Neural progenitor cell (in vitro differentiated cells): ENCODE measurements around the gene KIDINS220. TPM values are rescaled to one million over a fixed set of nuclear protein-coding genes. Genes with fewer than 3 reads are reported as not detected.

Source experiments
- DNase-seq: peaks from one replicate; pipeline ENCODE4 v3.0.0-alpha.2; 2016; ENCODE audit warnings: low spot score
- H2AFZ ChIP-seq: fragments of 200-600 bp; sonication (generic); replicated peaks from 2 replicates; pipeline ENCODE4 v1.6.1; 2016; ENCODE audit warnings: antibody characterized with exemption
- H3F3A ChIP-seq: fragments of 200-600 bp; sonication (generic); 2 replicates; pipeline ENCODE4 v1.6.1; 2016; ENCODE audit warnings: antibody characterized with exemption, low read depth
- H3K27ac ChIP-seq: fragments of 200-600 bp; sonication (generic); 2 replicates; pipeline ENCODE4 v1.5.1; 2016; ENCODE audit warnings: mild to moderate bottlenecking
- H3K27me3 ChIP-seq: fragments of 200-600 bp; sonication (generic); 2 replicates; pipeline ENCODE4 v1.6.1; 2016; ENCODE audit warnings: mild to moderate bottlenecking, moderate library complexity
- H3K36me3 ChIP-seq: fragments of 200-600 bp; sonication (generic); 2 replicates; pipeline ENCODE4 v1.5.1; 2016
- H3K4me1 ChIP-seq: fragments of 200-600 bp; sonication (generic); 2 replicates; pipeline ENCODE4 v1.6.1; 2016; ENCODE audit warnings: mixed run types
- H3K4me2 ChIP-seq: fragments of 200-600 bp; sonication (generic); 2 replicates; pipeline ENCODE4 v1.6.1; 2016
- H3K4me3 ChIP-seq: fragments of 200-600 bp; sonication (generic); 2 replicates; pipeline ENCODE4 v1.5.1; 2016
- H3K79me2 ChIP-seq: fragments of 200-600 bp; sonication (generic); 2 replicates; pipeline ENCODE4 v1.6.1; 2016; ENCODE audit warnings: low read depth
- H3K9ac ChIP-seq: fragments of 200-600 bp; sonication (generic); 2 replicates; pipeline ENCODE4 v1.6.1; 2016
- H3K9me3 ChIP-seq: fragments of 200-600 bp; sonication (generic); 2 replicates; pipeline ENCODE4 v1.5.1; 2016; ENCODE audit warnings: low read depth
- H4K20me1 ChIP-seq: fragments of 200-600 bp; sonication (generic); 2 replicates; pipeline ENCODE4 v1.6.1; 2016; ENCODE audit warnings: low read depth
- H3K27ac Mint-ChIP-seq: 3 replicates; pipeline ENCODE4 v1.8.0; 2021; ENCODE audit warnings: mixed read lengths
- H3K27me3 Mint-ChIP-seq: 2 replicates; pipeline ENCODE4 v1.8.0; 2022; ENCODE audit warnings: low read depth, mild to moderate bottlenecking, inconsistent platforms, moderate library complexity, mixed read lengths; ENCODE audit not compliant: insufficient read depth
- H3K36me3 Mint-ChIP-seq: 3 replicates; pipeline ENCODE4 v1.8.0; 2021; ENCODE audit warnings: mixed read lengths
- H3K4me1 Mint-ChIP-seq: 3 replicates; pipeline ENCODE4 v1.8.0; 2021; ENCODE audit warnings: mixed read lengths
- H3K4me3 Mint-ChIP-seq: 3 replicates; pipeline ENCODE4 v1.8.0; 2021; ENCODE audit warnings: mild to moderate bottlenecking, moderate library complexity, mixed read lengths
- H3K9me3 Mint-ChIP-seq: 3 replicates; pipeline ENCODE4 v1.8.0; 2020; ENCODE audit warnings: mixed read lengths
- EZH2 ChIP-seq: fragments of 200-600 bp; sonication (generic); IDR thresholded peaks from 2 replicates; pipeline ENCODE4 v1.6.1; 2017; ENCODE audit warnings: antibody characterized with exemption, mild to moderate bottlenecking, moderate library complexity
- EZH2phosphoT487 ChIP-seq: fragments of 200-600 bp; sonication (generic); IDR thresholded peaks from 2 replicates; pipeline ENCODE4 v1.6.1; 2017; ENCODE audit warnings: antibody characterized with exemption
- total RNA-seq: library from RNA; depleted of rRNA; stranded (reverse); fragments of >200 nt; gene quantifications from 2 replicates; pipeline ENCODE4 v1.2.3, GENCODE V29; 2015; ENCODE audit warnings: low replicate concordance
- TF ChIP-seq, protein P1 (sequence below): fragments of 200-600 bp; sonication (generic); IDR thresholded peaks from 2 replicates; pipeline ENCODE4 v1.5.1; 2017; ENCODE audit warnings: antibody characterized with exemption, mild to moderate bottlenecking

Gene KIDINS220
- total RNA-seq, 1 donor from 2014 or later: 56.1 TPM

DNA sequence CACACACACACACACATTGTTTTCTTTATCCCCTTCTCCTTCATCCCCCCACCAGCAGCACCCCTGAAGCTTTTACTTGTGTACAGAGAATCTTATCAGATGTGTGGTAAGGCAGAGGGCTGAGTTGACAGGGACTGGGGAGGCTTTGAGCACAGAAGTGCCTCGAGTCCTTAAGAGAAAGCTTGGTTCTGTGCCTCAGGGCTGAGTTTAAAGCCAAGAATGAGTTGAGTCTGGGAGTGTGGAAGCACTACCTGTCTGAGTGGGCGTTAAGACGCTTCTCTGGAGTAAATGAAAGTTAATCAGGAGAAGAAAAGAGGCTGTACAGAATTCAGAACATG, 152.9 kb downstream of the KIDINS220 start:
- Histone ChIP-seq H4K20me1 (peaks cover 30% of the 10 kb centered on the region), H3K27ac (no peak overlapping the region), H3K9me3 (peaks cover 4% of the 10 kb centered on the region), H3K4me1 (peaks cover 29% of the 10 kb centered on the region), H3K36me3 (no peaks in the 10 kb centered on the region), H3K27me3 (no peaks in the 10 kb centered on the region), H3K9ac (no peak overlapping the region), H3K4me3 (peak overlapping the region; percentile 89), H3K4me2 (peak overlapping the region; percentile 85), H2AFZ (no peak overlapping the region), H3K79me2 (peaks cover 34% of the 10 kb centered on the region), H3F3A (peaks cover 32% of the 10 kb centered on the region)
- H3K27ac Mint-ChIP-seq: peak overlapping the region; percentile 88
- H3K36me3 Mint-ChIP-seq: peaks cover 27% of the 10 kb centered on the region
- peaks cover 8% of the 10 kb centered on the region for H3K27me3 Mint-ChIP-seq
- H3K4me3 Mint-ChIP-seq: peak overlapping the region; percentile 100
- TF ChIP-seq EZH2: no peak
- TF ChIP-seq, protein P1, sequence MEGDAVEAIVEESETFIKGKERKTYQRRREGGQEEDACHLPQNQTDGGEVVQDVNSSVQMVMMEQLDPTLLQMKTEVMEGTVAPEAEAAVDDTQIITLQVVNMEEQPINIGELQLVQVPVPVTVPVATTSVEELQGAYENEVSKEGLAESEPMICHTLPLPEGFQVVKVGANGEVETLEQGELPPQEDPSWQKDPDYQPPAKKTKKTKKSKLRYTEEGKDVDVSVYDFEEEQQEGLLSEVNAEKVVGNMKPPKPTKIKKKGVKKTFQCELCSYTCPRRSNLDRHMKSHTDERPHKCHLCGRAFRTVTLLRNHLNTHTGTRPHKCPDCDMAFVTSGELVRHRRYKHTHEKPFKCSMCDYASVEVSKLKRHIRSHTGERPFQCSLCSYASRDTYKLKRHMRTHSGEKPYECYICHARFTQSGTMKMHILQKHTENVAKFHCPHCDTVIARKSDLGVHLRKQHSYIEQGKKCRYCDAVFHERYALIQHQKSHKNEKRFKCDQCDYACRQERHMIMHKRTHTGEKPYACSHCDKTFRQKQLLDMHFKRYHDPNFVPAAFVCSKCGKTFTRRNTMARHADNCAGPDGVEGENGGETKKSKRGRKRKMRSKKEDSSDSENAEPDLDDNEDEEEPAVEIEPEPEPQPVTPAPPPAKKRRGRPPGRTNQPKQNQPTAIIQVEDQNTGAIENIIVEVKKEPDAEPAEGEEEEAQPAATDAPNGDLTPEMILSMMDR: no peak
- TF ChIP-seq EZH2phosphoT487: no peak
- DNase-seq: peak; percentile 54
- no peaks in the 10 kb centered on the region for H3K9me3 Mint-ChIP-seq
- H3K4me1 Mint-ChIP-seq: peaks cover 28% of the 10 kb centered on the region

DNA sequence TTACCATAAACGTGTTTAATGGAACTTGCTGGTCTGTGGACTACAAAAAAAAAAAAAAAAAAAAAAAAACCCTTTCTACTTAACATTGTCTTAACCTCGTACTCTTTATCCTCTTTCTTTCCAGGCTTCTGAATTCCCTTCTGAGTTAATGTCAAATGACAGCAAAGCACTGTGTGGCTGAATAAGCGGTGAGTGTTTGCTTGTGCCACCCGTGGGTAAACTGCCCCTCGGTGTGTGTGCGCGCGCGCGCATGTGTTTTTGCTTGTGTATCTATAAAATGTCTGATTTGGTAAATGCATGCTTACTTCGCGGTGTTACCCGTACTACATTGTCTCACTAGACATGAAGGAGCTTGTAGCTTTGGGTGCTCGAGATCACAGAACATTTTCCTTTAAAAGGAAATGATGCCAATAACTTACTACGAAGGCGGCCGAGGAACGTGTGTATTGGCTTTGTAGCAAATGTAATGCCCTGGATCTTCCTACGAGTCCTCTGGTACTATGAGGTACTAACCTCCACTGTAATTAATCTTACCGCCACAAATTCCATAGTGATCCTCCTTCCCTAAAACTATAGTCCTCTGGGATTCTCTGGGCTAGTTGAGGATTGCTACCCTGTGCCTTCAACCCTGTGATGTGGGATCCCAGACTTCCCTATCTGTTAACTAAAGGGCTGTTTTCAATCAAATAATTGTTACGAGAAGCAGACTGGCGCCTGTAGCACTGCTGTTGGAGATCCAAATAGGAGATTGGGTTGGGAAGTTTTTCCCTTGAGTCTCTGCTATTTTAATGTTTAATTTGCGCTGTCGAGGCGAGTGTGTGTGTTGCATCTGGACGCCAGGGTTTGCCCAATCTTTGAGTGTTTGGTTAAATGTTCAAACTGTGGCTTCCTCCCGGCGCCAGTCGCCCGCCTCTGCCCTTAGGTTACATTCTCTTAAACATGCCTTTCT, 154.4 kb downstream of the KIDINS220 start:
- Histone ChIP-seq H3K4me3 (peak overlapping the region; percentile 89), H3K79me2 (peaks cover 34% of the 10 kb centered on the region), H3K36me3 (no peaks in the 10 kb centered on the region), H3K27ac (no peak overlapping the region), H3K4me1 (peaks cover 34% of the 10 kb centered on the region), H3K27me3 (no peaks in the 10 kb centered on the region), H2AFZ (no peak overlapping the region), H3F3A (peaks cover 44% of the 10 kb centered on the region), H3K4me2 (peak overlapping the region; percentile 85), H4K20me1 (peaks cover 30% of the 10 kb centered on the region), H3K9ac (peak overlapping the region; percentile 44), H3K9me3 (no peaks in the 10 kb centered on the region)
- Mint-ChIP-seq H3K4me1 (peaks cover 32% of the 10 kb centered on the region), H3K27ac (peak overlapping the region; percentile 96), H3K27me3 (peaks cover 5% of the 10 kb centered on the region), H3K9me3 (no peaks in the 10 kb centered on the region), H3K4me3 (peak overlapping the region; percentile 100), H3K36me3 (peaks cover 23% of the 10 kb centered on the region)
- TF ChIP-seq, protein P1: no peak
- TF ChIP-seq EZH2phosphoT487 (no peak), EZH2 (no peak)
- DNase-seq: peak; percentile 43

DNA sequence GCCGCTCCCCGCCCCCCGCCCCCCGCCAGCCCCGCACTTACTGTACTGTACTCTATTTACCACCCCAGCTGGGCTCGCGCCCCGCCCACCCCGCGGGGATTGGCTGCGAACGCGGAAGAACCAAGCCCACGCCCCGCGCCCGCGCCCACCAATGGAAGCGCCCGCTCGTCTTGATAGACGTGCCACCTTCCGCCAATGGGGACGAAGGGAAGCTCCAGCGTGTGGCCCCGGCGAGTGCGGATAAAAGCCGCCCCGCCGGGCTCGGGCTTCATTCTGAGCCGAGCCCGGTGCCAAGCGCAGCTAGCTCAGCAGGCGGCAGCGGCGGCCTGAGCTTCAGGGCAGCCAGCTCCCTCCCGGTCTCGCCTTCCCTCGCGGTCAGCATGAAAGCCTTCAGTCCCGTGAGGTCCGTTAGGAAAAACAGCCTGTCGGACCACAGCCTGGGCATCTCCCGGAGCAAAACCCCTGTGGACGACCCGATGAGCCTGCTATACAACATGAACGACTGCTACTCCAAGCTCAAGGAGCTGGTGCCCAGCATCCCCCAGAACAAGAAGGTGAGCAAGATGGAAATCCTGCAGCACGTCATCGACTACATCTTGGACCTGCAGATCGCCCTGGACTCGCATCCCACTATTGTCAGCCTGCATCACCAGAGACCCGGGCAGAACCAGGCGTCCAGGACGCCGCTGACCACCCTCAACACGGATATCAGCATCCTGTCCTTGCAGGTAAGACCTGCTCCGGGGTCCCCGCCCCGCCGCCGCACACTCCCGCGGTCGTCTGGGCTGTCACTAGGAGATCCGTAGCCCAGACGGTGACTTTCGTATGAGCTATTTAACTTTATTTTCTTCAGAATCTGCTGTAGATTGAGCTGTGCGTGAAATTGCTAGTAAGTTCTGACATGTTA, 155.4 kb downstream of the KIDINS220 start, which contains the start of gene ID2:
Gene ID2 (plus strand): TSS at position 271 of the 907 bp plus-strand sequence. CDS start 110 bp downstream, at position 381.
- Histone ChIP-seq H3K79me2 (peaks cover 34% of the 10 kb centered on the region), H3K9ac (peak within 1 kb of the TSS; percentile 44), H3K27me3 (peaks cover 1% of the 10 kb centered on the region), H3F3A (peaks cover 53% of the 10 kb centered on the region), H3K9me3 (no peaks in the 10 kb centered on the region), H3K27ac (no peak within 1 kb of the TSS), H3K36me3 (no peaks in the 10 kb centered on the region), H2AFZ (no peak within 1 kb of the TSS), H3K4me3 (peak within 1 kb of the TSS; percentile 89), H4K20me1 (peaks cover 30% of the 10 kb centered on the region), H3K4me2 (peak within 1 kb of the TSS; percentile 85), H3K4me1 (peaks cover 42% of the 10 kb centered on the region)
- DNase-seq: peak; percentile 99
- peaks cover 5% of the 10 kb centered on the region for H3K27me3 Mint-ChIP-seq
- TF ChIP-seq EZH2phosphoT487: no peak
- TF ChIP-seq EZH2: no peak
- TF ChIP-seq, protein P1: no peak
- H3K9me3 Mint-ChIP-seq: no peaks in the 10 kb centered on the region
- H3K27ac Mint-ChIP-seq: peak within 1 kb of the TSS; percentile 96
- peaks cover 23% of the 10 kb centered on the region for H3K36me3 Mint-ChIP-seq
- peaks cover 41% of the 10 kb centered on the region for H3K4me1 Mint-ChIP-seq
- peak within 1 kb of the TSS; percentile 100 for H3K4me3 Mint-ChIP-seq
